Kidney (tissue), 14 donors: Measurements from ENCODE around the gene NRAP. TPM values are rescaled to one million over a fixed set of nuclear protein-coding genes. Genes with fewer than 3 reads are reported as not detected.

Source experiments
- DNase-seq, 5 donors: peaks; one replicate each; pipeline ENCODE4 v3.0.0-alpha.2; 2013 to 2020
- FAIRE-seq: peaks from 2 replicates; lab custom pipeline; 2012; peaks lifted over from hg19 to GRCh38; lab: Jason Lieb, UNC
- H3K27ac ChIP-seq, 2 donors: one replicate each; pipeline ENCODE4 v1.7.0; 2013; ENCODE audit warnings: low read depth in 2 of 2, low read length in 2 of 2, inconsistent platforms in 1 of 2
- H3K27me3 ChIP-seq: one replicate; pipeline ENCODE4 v1.7.1; 2013; ENCODE audit warnings: low read length, inconsistent platforms; ENCODE audit not compliant: control insufficient read depth, insufficient read depth
- H3K36me3 ChIP-seq, 3 donors: one replicate each; pipeline versions ENCODE4 v1.7.0 to v1.7.1; 2013; ENCODE audit warnings: low read length in 3 of 3, control low read depth in 1 of 3, inconsistent platforms in 1 of 3; ENCODE audit not compliant: insufficient read depth in 3 of 3, control insufficient read depth in 2 of 3
- H3K4me1 ChIP-seq, 3 donors: one replicate each; pipeline versions ENCODE4 v1.7.0 to v1.7.1; 2013; ENCODE audit warnings: low read length in 3 of 3, inconsistent platforms in 1 of 3, low read depth in 1 of 3; ENCODE audit not compliant: control insufficient read depth in 2 of 3, insufficient read depth in 2 of 3
- H3K4me3 ChIP-seq, 3 donors: one replicate each; pipeline versions ENCODE4 v1.7.0 to v1.8.1; 2013; ENCODE audit warnings: low read length in 3 of 3, control low read depth in 1 of 3, inconsistent platforms in 1 of 3
- H3K9ac ChIP-seq, 3 donors: one replicate each; pipeline versions ENCODE4 v1.7.0 to v1.7.1; 2013; ENCODE audit warnings: low read length in 3 of 3, control low read depth in 1 of 3, inconsistent platforms in 1 of 3
- H3K9me3 ChIP-seq, 3 donors: one replicate each; pipeline versions ENCODE4 v1.7.0 to v1.7.1; 2013; ENCODE audit warnings: low read length in 3 of 3, control low read depth in 1 of 3, inconsistent platforms in 1 of 3; ENCODE audit not compliant: control insufficient read depth in 2 of 3, insufficient read depth in 1 of 3
- CTCF ChIP-seq: IDR thresholded peaks from 3 replicates; pipeline ENCODE4 v1.5.1; 2012; ENCODE audit warnings: mild to moderate bottlenecking, moderate library complexity, borderline replicate concordance; ENCODE audit not compliant: insufficient read depth; ENCODE audit errors: extremely low read depth
- intact Hi-C: fragments of 100-400 bp; cut with DNase I; formaldehyde crosslinking; loops from one replicate; pipeline ENCODE4 v1.11.1; 2022
- polyA plus RNA-seq: library from polyadenylated mRNA; stranded (reverse); fragments of 350-450 nt; fragmentation: Illumina TruSeq; extraction: RNeasy Lipid Tissue Mini Kit (QIAGEN cat#74804); gene quantifications from one replicate; pipeline ENCODE4 v1.2.3, GENCODE V29; 2014; ENCODE audit warnings: low read depth, low replicate concordance; ENCODE audit not compliant: insufficient read depth
- total RNA-seq: library from RNA; stranded (reverse); fragmentation: NEBNext Ultra II Directional; extraction: Animal tissue kit (Norgen Biotek cat#: 25700); gene quantifications from one replicate; pipeline ENCODE4 v1.2.1, GENCODE V29; 2021
- donor health status: control.
- donor health status: control.
- donor health status: control.
- donor health status: control.
- donor health status: control.
- donor health status: DM: yes; HTN: yes; CAD: no.
- donor health status: Normal renal cell carcinoma (clear cell type).

The NRAP gene
- total and polyA plus RNA-seq, 2 donors from 2014 or later: not detected

GRCh38 chr10:113693348-113693747 lies 29.5 kb upstream of the NRAP start:
- H3K27me3 ChIP-seq: no peaks in the 10 kb centered on the region
- peaks cover 0 to 18% (median 11%) of the 10 kb centered on the region in 3 donors for H3K36me3 ChIP-seq
- H3K9ac ChIP-seq: no peak overlapping the region
- no peak overlapping the region for H3K4me3 ChIP-seq
- no peaks in the 10 kb centered on the region for H3K4me1 ChIP-seq
- DNase-seq: no peak
- no peak for TF ChIP-seq CTCF
- peaks cover 0 to 14% (median 3%) of the 10 kb centered on the region in 3 donors for H3K9me3 ChIP-seq
- intact Hi-C loops: no loop called here
- FAIRE-seq: no peak
- H3K27ac ChIP-seq: no peak overlapping the region

GRCh38 chr10:113692271-113692670 lies 28.4 kb upstream of the NRAP start:
- Histone ChIP-seq H3K9me3 (peaks cover 0 to 17% (median 6%) of the 10 kb centered on the region in 3 donors), H3K4me3 (no peak overlapping the region), H3K27me3 (no peaks in the 10 kb centered on the region), H3K36me3 (peaks cover 0 to 11% (median 8%) of the 10 kb centered on the region in 3 donors), H3K27ac (no peak overlapping the region), H3K4me1 (no peaks in the 10 kb centered on the region), H3K9ac (no peak overlapping the region)
- no peak for TF ChIP-seq CTCF
- DNase-seq (no peak), FAIRE-seq (no peak)
- intact Hi-C loops: no loop called here

GRCh38 chr10:113691381-113691780 lies 27.5 kb upstream of the NRAP start:
- DNase-seq (no peak), FAIRE-seq (no peak)
- Histone ChIP-seq H3K4me1 (no peaks in the 10 kb centered on the region), H3K27ac (no peak overlapping the region), H3K27me3 (no peaks in the 10 kb centered on the region), H3K36me3 (peaks cover 0 to 11% (median 8%) of the 10 kb centered on the region in 3 donors), H3K9ac (no peak overlapping the region), H3K4me3 (no peak overlapping the region), H3K9me3 (peaks cover 0 to 22% (median 12%) of the 10 kb centered on the region in 3 donors)
- TF ChIP-seq CTCF: no peak
- intact Hi-C loops: no loop called here

GRCh38 chr10:113690749-113691148 lies 26.9 kb upstream of the NRAP start:
- no peak for DNase-seq
- H3K9ac ChIP-seq: no peak overlapping the region
- no peaks in the 10 kb centered on the region for H3K4me1 ChIP-seq
- peaks cover 0 to 11% (median 8%) of the 10 kb centered on the region in 3 donors for H3K36me3 ChIP-seq
- TF ChIP-seq CTCF: no peak
- H3K4me3 ChIP-seq: no peak overlapping the region
- peaks cover 0 to 22% (median 12%) of the 10 kb centered on the region in 3 donors for H3K9me3 ChIP-seq
- H3K27me3 ChIP-seq: no peaks in the 10 kb centered on the region
- intact Hi-C loops: no loop called here
- FAIRE-seq: no peak
- H3K27ac ChIP-seq: no peak overlapping the region
